GM19193 (cell line): Measurements from ENCODE around the gene KIAA0825.

Experiments used
- POLR2A ChIP-seq: IDR thresholded peaks from 4 replicates; pipeline ENCODE4 v1.6.1; 2011; ENCODE audit not compliant: insufficient read depth, insufficient read length; ENCODE audit errors: extremely low read depth

Gene KIAA0825

DNA sequence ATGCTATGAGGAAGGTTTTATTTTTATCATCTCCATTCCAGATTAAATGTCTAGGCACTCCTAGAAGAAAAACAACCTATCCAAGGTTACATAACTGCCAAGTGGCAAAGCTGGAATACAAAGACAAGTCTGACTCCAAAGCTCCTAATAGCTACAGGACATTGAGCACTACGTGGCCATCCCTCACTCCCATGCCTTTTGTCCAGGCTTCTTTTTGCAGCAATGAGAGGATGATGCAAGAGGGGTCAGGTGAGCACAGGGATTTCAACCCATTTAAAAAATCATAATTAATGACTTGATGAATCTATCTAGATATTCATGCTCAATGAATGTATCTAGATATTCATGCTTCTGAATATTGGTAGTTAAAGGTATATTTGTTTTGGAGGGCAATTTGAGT, 117.0 kb downstream of the KIAA0825 start:
- no peak for TF ChIP-seq POLR2A

DNA sequence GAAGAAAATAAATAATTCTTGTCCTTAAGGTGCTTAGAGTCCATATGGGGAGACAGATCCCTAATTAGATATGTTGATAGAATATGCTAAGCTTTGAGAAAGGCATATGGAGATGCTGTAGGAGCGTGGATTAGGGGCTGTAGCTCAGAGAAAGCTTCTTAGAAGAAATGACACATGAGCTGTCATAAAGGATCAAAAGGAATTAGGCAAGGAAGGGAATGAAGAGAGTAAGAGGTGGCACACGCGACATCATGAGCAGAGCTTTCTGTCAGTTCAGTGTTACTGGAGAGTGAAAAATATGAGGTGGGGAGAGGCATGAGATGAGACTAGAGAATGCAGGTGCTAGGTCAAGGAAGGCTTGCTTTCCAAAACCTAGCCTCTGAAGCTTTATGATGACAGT, 118.6 kb downstream of the KIAA0825 start:
- TF ChIP-seq POLR2A = no peak

DNA sequence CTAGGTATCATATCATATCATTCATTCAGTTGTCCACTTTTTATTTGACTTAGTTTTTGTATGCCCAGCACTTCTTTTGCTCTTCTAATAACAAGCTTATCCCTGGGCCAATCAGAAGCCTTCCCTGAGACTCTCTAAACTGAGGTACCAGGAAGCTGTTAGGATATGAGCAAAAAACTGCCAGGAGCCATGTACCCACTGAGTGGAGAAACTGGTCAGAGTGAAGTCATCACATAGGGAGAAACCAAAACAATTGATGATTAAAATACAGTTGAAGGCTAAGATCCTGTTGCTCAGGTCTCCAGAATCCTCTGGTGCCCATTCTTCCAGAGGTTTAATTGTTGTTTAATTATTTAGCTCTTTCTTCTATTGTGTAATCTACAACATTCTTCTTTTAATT, 120.2 kb downstream of the KIAA0825 start:
- no peak for TF ChIP-seq POLR2A

DNA sequence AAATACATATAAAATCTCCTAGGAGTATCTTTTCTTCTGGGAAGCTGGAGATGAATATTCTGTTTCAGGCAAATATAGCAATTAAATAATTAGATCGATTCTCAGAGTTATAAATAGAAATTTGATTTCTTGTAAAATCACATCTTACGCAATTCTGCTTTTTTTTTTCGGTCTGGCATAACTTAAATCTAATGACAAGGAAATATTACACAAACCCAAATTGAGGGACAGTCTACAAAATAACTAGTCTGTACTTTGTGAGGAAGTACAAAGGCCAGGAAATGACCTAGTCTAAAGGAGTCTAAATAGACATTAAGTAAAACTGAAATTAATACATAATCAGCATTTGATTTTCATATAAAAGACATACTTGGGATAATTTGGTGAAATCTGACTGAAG, 133.3 kb downstream of the KIAA0825 start:
- no peak for TF ChIP-seq POLR2A

DNA sequence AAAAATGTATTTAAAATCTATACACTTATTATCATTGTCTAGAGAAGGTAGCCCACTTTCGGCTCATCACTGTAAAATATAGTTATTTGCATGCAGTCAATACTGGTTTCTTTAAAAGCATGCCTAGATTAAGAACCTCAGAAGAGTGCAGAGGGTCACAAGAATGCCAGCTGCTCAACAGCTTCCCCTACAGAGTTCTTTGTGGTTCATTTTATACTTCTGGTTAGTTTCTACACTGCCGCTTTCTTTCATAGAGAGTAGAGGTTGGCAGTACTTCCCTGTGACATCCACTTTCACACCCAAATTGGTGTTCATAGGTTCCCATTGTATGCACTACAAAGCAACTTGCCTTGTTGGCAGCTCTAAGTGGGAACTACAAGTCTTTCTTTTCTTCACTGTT, 137.3 kb downstream of the KIAA0825 start:
- TF ChIP-seq POLR2A = no peak

DNA sequence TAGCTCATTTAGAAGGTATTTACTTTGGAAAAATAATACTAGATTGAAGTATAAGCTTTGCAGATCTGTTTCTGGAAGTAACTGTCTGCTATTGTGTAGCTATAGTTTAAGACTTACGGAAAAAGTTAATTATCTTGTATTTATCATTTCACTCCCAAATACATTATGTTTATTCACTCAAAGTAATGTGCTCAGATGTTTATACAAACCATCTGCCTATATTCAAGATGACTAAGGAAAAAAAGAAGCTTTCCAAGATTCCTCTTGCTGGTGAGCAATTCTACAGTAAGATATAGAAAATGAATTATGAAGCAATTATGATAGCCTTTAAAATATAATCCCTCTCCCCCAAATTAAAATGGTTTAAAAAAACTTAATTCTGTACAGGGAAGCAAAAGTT, 137.9 kb downstream of the KIAA0825 start:
- no peak for TF ChIP-seq POLR2A

DNA sequence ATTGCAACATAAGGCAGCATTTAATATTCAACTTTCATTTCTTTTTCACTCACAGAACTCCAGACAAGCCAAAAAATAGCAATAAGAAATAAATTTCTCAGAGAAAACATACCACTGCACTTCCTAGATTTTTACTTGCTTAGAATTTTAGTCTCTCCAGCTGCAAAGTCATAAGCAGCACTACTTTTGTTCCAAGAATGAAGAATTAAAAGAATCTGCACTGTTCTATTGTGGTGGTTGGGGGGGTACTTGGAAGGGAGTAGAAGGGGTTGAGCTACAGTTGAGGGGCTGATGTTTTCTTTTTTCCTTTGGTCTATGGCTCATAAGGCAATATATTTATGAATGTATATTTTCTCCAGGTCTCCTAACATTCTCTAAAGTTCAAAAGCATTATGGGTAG, 144.5 kb downstream of the KIAA0825 start:
- no peak for TF ChIP-seq POLR2A

DNA sequence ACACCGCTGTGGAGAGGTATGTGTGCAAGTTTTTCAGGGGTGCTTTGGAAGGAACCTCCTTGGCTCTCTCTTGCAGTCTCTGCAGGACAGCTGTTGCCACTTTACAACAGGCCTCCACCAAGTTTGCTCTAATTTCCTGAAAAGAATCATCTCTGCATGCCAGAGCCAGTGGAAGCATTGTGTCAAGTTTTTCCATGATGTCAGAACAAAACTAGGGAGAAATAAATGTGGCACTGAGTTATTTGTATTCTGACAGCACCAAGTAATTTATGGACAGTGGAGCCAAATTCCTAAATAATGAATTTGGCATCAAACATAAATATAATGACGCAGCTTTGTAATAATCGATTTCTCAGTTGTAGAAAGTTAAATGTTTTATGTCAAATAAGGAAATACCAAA, 146.9 kb downstream of the KIAA0825 start:
- TF ChIP-seq POLR2A = no peak

DNA sequence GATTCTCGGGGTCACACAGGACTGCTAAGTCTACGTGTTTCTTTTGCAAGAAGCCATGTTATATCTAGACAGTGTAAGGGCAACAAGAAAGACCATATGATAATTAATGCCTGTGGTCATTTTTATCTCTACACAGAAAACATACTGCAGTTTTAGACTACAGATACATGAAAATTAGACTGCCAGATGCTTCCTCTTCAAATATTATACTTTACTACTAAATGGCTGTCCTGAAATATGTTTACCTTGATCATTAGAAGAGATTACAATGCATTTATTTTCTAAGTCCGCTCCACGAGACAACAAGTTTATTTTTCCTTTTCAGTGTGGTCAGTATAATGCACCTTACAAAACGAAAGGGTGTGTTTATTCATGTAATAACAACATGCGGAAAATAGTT, 147.6 kb downstream of the KIAA0825 start:
- TF ChIP-seq POLR2A = no peak

DNA sequence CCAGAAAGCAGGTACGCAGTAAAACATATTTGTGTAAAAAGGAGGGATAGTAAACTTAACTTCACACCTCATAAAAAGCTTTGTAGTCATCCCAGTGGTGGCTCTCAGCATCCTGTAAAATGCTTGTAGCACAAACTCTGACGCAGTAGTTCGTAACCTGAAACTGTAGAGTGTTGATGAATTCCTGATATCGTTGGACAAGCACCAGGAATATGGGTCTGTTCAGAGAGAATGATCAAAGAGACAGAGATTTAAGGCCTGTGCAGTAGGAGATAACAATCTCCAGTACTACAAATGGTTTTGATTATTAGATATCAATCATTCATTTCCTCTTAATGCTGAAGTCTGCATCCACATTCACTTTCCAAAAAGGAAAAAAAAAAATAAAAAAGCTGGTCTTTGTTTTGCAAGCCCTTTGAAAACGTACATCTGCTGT, 148.5 kb downstream of the KIAA0825 start:
- TF ChIP-seq POLR2A = no peak

DNA sequence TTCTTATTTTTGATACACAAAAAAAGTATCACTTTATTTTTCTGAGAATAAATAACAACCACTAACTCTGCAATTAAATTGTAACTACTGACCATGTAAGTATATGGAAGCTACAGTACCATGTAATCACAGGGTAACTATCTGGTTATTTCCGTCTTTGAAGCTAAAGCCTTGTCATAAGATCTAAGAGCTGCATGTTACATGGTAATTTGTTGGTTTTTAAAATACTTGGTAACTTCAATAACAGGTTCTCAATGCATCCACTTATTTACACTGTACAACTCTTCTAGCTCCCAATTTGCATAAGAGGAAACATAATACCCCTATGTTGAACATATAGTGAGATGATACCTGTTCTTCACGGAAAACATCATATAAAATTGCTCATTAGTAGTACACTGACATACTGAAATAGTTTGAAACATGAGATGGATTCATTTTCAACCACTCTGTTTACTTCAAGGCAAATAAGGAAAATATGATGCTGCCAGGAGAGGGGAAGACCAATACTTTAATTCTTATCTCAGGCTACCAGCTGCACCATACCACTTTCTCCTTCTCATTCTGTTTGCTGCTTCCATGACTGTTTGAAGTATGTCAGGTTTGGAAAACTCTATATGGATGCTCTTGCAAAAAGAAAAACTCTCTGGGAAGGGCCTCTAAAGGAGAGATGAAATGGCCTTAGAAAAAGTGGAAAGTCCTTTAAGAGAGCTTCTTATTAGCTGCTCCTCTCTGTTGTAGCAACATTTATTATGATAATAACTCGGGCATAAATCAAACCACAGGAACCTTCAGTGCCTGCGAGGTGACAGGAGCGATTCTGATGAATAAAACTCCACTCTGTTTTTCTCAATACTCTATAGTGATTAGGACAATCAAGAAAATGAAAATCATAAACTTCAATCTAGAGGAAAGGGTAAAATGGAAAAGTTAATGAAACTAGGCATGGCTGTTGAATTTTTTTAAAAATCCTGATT, 150.2 kb downstream of the KIAA0825 start:
- no peak for TF ChIP-seq POLR2A

DNA sequence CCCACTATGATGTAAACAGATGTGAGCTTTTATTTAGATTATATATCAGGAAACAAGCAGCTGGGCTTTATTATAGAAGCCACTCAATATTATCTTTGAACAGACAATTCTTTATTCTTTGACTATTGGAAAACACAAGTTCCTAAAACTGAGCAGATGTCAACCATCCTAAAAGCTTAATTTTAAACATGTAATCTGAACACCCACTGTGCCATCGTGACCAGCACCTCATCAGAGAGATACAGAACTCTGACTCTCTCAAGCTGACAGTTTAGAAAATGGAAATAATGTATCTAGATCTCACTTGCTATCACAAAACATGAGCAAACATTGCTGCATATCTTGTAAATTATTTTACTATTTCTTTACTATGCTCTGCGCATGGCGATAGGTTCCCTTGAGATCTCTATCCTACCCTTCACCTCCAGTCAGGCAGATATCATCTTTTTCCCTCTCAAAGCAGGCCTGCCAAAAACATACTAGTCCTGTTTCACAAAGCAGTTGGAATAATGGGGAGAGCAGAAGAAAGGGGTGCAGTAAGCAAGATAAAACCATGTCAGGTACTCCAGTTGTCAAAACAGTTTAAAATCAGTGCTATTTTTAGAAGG, 151.0 kb downstream of the KIAA0825 start:
- TF ChIP-seq POLR2A = no peak

DNA sequence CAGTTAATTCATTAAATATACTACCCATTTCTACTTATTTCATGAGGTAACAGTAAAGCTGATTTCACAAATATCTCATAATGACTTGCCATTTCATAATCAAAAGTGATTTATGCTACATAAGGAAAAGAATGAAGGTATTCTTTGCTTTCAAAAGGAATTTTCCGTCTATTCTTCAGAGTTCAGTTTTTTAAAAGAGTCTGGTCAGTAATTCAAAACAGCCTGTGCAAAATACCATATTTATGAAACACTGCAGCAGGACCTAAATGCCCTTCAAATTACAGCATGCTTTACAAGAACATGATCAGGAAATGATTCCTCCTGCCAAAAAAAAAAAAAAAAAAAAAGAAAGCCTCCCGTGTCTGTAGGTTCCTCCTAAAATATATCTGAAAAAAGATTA, 154.7 kb downstream of the KIAA0825 start:
- no peak for TF ChIP-seq POLR2A

DNA sequence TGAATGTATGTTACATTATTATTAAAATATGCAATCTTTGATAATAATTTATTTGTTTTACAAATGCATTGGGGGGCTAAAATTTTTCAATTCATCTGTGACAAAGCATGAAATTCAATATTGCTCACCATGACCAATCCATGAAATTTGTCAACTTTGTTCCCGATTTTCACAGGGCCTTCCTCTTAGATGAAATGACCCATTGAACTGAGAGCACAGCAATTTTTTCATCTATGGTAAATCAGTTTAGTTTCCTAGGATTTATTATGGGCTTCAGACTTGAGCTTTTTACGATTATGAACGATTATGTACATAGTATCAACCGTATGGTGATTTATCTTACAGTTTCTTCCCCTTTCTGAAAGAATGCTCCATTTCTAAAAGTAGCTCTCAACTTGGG, 157.3 kb downstream of the KIAA0825 start:
- TF ChIP-seq POLR2A = no peak

DNA sequence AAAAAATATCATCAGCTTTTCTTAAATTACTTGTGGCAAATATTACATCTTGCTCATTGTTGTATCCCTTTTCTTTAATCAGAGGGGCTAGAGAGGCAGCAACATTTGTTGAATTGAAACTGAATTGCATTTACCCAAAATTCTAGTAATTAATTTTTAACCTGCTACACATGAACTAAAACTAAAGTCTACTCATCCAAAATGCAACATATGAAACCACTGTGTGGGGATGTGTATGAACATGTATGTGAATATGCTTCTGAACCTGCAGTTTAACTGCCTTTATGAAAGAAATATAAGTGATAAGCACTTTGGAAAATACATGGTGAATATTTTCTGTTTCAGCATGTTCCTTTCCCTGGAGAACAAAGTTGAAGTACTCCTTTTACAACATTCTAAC, 158.5 kb downstream of the KIAA0825 start:
- TF ChIP-seq POLR2A = no peak

DNA sequence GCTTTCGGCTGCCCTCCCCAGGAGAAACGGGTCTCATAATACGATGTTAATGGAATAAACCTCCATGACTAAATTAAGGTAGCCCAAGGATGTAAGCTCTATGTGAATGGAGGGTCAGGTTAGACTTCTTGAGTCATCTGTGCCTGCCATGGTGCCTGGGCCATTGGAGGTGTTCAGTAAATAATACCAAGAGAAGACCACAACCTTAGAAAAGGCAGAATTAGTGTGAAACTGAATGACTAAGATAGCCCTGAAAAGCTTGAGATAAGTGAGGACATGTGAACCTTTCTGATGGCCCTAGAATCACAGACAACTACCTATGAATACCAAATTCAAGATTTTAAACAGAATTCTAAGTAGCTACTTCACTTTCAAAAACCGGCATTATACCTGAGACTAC, 160.6 kb downstream of the KIAA0825 start:
- no peak for TF ChIP-seq POLR2A

DNA sequence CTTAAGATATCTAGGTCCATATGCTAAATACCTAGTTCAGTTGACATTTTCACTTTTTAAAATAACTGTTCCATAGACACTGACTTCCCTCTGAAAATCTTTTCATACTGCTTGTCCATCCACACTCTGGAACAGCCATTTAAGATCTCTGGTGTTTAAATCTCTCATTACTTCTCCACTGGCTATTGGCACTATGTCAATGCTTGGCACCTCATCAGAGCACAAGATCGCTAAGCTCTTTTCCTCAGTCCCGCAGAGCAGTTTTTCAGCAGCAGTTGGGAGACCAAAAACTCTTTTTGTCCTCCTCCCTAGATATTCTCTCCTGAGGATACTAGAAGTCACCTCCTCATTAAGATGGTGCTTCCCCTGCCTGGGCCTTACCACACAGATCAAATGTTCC, 172.7 kb downstream of the KIAA0825 start:
- TF ChIP-seq POLR2A = no peak

DNA sequence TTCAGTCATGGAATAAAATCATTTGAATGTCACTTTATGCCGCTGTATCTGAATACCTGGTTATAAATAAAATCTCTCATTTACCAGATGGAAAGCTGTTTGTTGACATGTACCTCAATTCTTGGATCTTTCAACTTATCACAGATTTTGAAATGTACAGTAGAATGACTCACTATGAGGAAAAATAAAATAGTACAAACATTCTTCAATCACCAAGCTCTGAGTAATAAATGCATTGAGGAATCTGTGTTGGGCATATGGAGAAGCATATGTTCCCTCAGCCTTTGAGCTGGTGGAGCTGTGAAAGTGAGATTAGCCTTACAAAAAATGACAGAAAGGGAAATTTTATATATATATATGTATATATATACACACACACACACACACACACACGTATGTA, 175.4 kb downstream of the KIAA0825 start:
- no peak for TF ChIP-seq POLR2A
